IMR-90 (cell line): ENCODE measurements around the gene ROM1. TPM values are rescaled to one million over a fixed set of nuclear protein-coding genes. Genes with fewer than 3 reads are reported as not detected.
A peak's percentile ranks its signal among the peaks of the same experiment; 100 is the strongest.

Experiments used
- ATAC-seq: fragments of 200-7000 bp; cut with Tn5 transposase; 2 replicates; pipeline ENCODE4 v1.9.1; 2020; ENCODE audit warnings: low read depth, mild to moderate bottlenecking, moderate library complexity
- BruUV-seq: library from RNA; stranded (reverse); fragments of 400-500 nt; replicated peaks from 2 replicates; lab custom pipeline; 2021; lab: Mats Ljungman, UMichigan
- CTCF ChIA-PET: fragments of 300-600 bp; formaldehyde crosslinking; extraction: SDS; loops from one replicate; lab custom pipeline; 2021; ENCODE audit warnings: antibody characterized with exemption; lab: Yijun Ruan, JAX
- POLR2A ChIA-PET: fragments of 300-600 bp; sonication (Branson Sonifier 250); formaldehyde crosslinking; loops from one replicate; lab custom pipeline; 2022; ENCODE audit warnings: antibody characterized with exemption; ENCODE audit not compliant: unreplicated experiment; lab: Charles Lee
- DNase-seq: peaks from one replicate; pipeline ENCODE4 v3.0.0; 2013
- H2AFZ ChIP-seq: replicated peaks from 2 replicates; pipeline ENCODE3; 2013; ENCODE audit warnings: low read length, mild to moderate bottlenecking; ENCODE audit not compliant: poor library complexity
- H2AK5ac ChIP-seq: 2 replicates; pipeline ENCODE4 v1.6.1; 2013; ENCODE audit warnings: low read depth, low read length, inconsistent platforms
- H2AK9ac ChIP-seq: replicated peaks from 2 replicates; pipeline ENCODE3; 2013; ENCODE audit warnings: mild to moderate bottlenecking, low read depth, low read length, moderate library complexity; ENCODE audit not compliant: poor library complexity
- H2BK120ac ChIP-seq: 2 replicates; pipeline ENCODE4 v1.6.1; 2013; ENCODE audit warnings: low read depth, low read length, inconsistent platforms
- H2BK15ac ChIP-seq: 3 replicates; pipeline ENCODE4 v1.6.1; 2013; ENCODE audit warnings: low read depth, low read length, inconsistent platforms
- H2BK20ac ChIP-seq: 2 replicates; pipeline ENCODE4 v1.6.1; 2013; ENCODE audit warnings: low read depth, mild to moderate bottlenecking, inconsistent platforms, low read length, moderate library complexity
- H2BK5ac ChIP-seq: 2 replicates; pipeline ENCODE4 v1.6.1; 2013; ENCODE audit warnings: mild to moderate bottlenecking, low read depth, low read length, inconsistent platforms; ENCODE audit not compliant: poor library complexity, severe bottlenecking
- H3K14ac ChIP-seq: replicated peaks from 2 replicates; pipeline ENCODE4 v1.6.1; 2013; ENCODE audit warnings: low read depth, low read length, inconsistent platforms
- H3K18ac ChIP-seq: 2 replicates; pipeline ENCODE4 v1.6.1; 2013; ENCODE audit warnings: low read depth, low read length, control low read depth
- H3K23ac ChIP-seq: 2 replicates; pipeline ENCODE4 v1.6.1; 2013; ENCODE audit warnings: low read depth, low read length, inconsistent platforms
- H3K27ac ChIP-seq: 2 replicates; pipeline ENCODE4 v1.5.1; 2013; ENCODE audit warnings: mild to moderate bottlenecking, control low read depth, low read length; ENCODE audit not compliant: insufficient read depth
- H3K27me3 ChIP-seq: 2 replicates; pipeline ENCODE4 v1.6.1; 2013; ENCODE audit warnings: low read length; ENCODE audit not compliant: control insufficient read depth, insufficient read depth
- H3K36me3 ChIP-seq: 2 replicates; pipeline ENCODE4 v1.6.1; 2013; ENCODE audit warnings: low read length, mixed read lengths; ENCODE audit not compliant: control insufficient read depth, insufficient read depth
- H3K4ac ChIP-seq: 2 replicates; pipeline ENCODE4 v1.6.1; 2013; ENCODE audit warnings: low read depth, low read length, inconsistent platforms
- H3K4me1 ChIP-seq: 2 replicates; pipeline ENCODE4 v1.6.1; 2013; ENCODE audit warnings: low read length, mixed read lengths; ENCODE audit not compliant: control insufficient read depth, insufficient read depth
- H3K4me2 ChIP-seq: 2 replicates; pipeline ENCODE4 v1.6.1; 2013; ENCODE audit warnings: low read depth, mild to moderate bottlenecking, control low read depth, low read length, moderate library complexity
- H3K4me3 ChIP-seq: 2 replicates; pipeline ENCODE4 v1.5.1; 2013; ENCODE audit warnings: low read depth, mild to moderate bottlenecking, control low read depth, low read length, moderate library complexity; ENCODE audit not compliant: insufficient read depth
- H3K56ac ChIP-seq: 2 replicates; pipeline ENCODE4 v1.6.1; 2013; ENCODE audit warnings: low read length, inconsistent platforms; ENCODE audit not compliant: insufficient read depth; ENCODE audit errors: extremely low read depth
- H3K79me1 ChIP-seq, 2 experiments: 2 replicates each; pipeline ENCODE4 v1.6.1; 2013; ENCODE audit warnings: low read length in 2 of 2, inconsistent platforms in 1 of 2, low read depth in 1 of 2
- H3K9ac ChIP-seq: 2 replicates; pipeline ENCODE4 v1.6.1; 2013; ENCODE audit warnings: low read depth, low read length, control low read depth
- H3K9me1 ChIP-seq: 2 replicates; pipeline ENCODE4 v1.6.1; 2013; ENCODE audit warnings: low read length, inconsistent platforms; ENCODE audit not compliant: insufficient read depth
- H3K9me3 ChIP-seq: 2 replicates; pipeline ENCODE4 v1.6.1; 2013; ENCODE audit warnings: low read length; ENCODE audit not compliant: control insufficient read depth, insufficient read depth
- H4K20me1 ChIP-seq: 2 replicates; pipeline ENCODE4 v1.6.1; 2013; ENCODE audit warnings: low read length, inconsistent platforms; ENCODE audit not compliant: insufficient read depth
- H4K5ac ChIP-seq: 2 replicates; pipeline ENCODE4 v1.6.1; 2013; ENCODE audit warnings: mild to moderate bottlenecking, low read depth, low read length, control low read depth
- H4K8ac ChIP-seq, 2 experiments: 2 replicates each; pipeline ENCODE4 v1.6.1; 2013; ENCODE audit warnings: low read depth in 2 of 2, low read length in 2 of 2, control low read depth in 1 of 2, inconsistent platforms in 1 of 2
- H4K91ac ChIP-seq: 2 replicates; pipeline ENCODE4 v1.6.1; 2013; ENCODE audit warnings: low read depth, low read length, inconsistent platforms; ENCODE audit not compliant: insufficient read depth
- CEBPB ChIP-seq: IDR thresholded peaks from 2 replicates; pipeline ENCODE4 v1.6.1; 2012; ENCODE audit warnings: low read depth, low read length, improper control_type of control experiment
- CHD1 ChIP-seq: IDR thresholded peaks from 2 replicates; pipeline ENCODE4 v1.6.1; 2012; ENCODE audit warnings: low read depth, low read length, improper control_type of control experiment
- ELK1 ChIP-seq: fragments of 150-350 bp; IDR thresholded peaks from 2 replicates; pipeline ENCODE4 v1.6.1; 2016; ENCODE audit warnings: low read depth, mild to moderate bottlenecking, low read length, moderate library complexity, borderline replicate concordance
- FOS ChIP-seq: fragments of 150-350 bp; IDR thresholded peaks from 2 replicates; pipeline ENCODE4 v1.6.1; 2016; ENCODE audit warnings: low read depth, low read length
- MAFK ChIP-seq: IDR thresholded peaks from 2 replicates; pipeline ENCODE4 v1.6.1; 2012; ENCODE audit warnings: low read depth, low read length, improper control_type of control experiment
- MAZ ChIP-seq: IDR thresholded peaks from 2 replicates; pipeline ENCODE4 v1.6.1; 2012; ENCODE audit warnings: low read depth, mild to moderate bottlenecking, low read length, improper control_type of control experiment, moderate library complexity, borderline replicate concordance
- MXI1 ChIP-seq: IDR thresholded peaks from 2 replicates; pipeline ENCODE4 v1.6.1; 2012; ENCODE audit warnings: low read depth, mild to moderate bottlenecking, low read length, moderate library complexity, borderline replicate concordance
- POLR2A ChIP-seq: IDR thresholded peaks from 2 replicates; pipeline ENCODE4 v1.6.1; 2012; ENCODE audit warnings: mild to moderate bottlenecking, low read depth, low read length
- RAD21 ChIP-seq: IDR thresholded peaks from 2 replicates; pipeline ENCODE4 v1.6.1; 2012; ENCODE audit warnings: low read length, improper control_type of control experiment
- RFX5 ChIP-seq: IDR thresholded peaks from 2 replicates; pipeline ENCODE4 v1.8.0; 2012; ENCODE audit warnings: low read depth, mild to moderate bottlenecking, low read length, moderate library complexity
- WGBS, 2 experiments: methylation state at CpG; one replicate each; pipeline versions ENCODE4 v1.1.5 to v1.1.7; 2013; ENCODE audit warnings: missing lambda C conversion rate in 2 of 2; ENCODE audit not compliant: insufficient read length in 1 of 2; ENCODE audit errors: extremely low coverage in 2 of 2; 5-methylcytosine and 5-hydroxymethylcytosine counted together
- dilution Hi-C: fragments of 300-500 bp; cut with HindIII; formaldehyde crosslinking; loops from one replicate; pipeline ENCODE4 v1.14.3; 2018; ENCODE audit warnings: low sequenced_read_pairs; ENCODE audit not compliant: unreplicated experiment
- in situ Hi-C: fragments of 300-500 bp; cut with MboI; formaldehyde crosslinking; loops from 3 replicates; pipeline ENCODE4 v1.14.3; 2019; ENCODE audit warnings: low sequenced_read_pairs, inconsistent platforms, mixed read lengths
- intact Hi-C: fragments of 100-400 bp; cut with micrococcal nuclease; formaldehyde crosslinking; loops from 2 replicates; pipeline ENCODE4 v1.10.0; 2022
- polyA plus RNA-seq, 3 experiments: library from polyadenylated mRNA; depleted of rRNA; stranded (reverse); fragments of >200 nt; gene quantifications; 2 replicates each; pipeline ENCODE4 v1.2.3, GENCODE V29; 2012; ENCODE audit warnings: low replicate concordance in 1 of 3
- total RNA-seq: library from RNA; depleted of rRNA; stranded (reverse); fragments of >200 nt; gene quantifications from 2 replicates; pipeline ENCODE4 v1.2.3, GENCODE V29; 2012
- TF ChIP-seq, protein P1 (sequence below): conservative IDR thresholded peaks from 2 replicates; pipeline ENCODE4 v1.5.1; 2012; ENCODE audit warnings: mild to moderate bottlenecking, low read depth, low read length, improper control_type of control experiment
- TF ChIP-seq, protein P2 (sequence below): fragments of 150-350 bp; IDR thresholded peaks from 2 replicates; pipeline ENCODE4 v1.6.1; 2017; ENCODE audit warnings: mild to moderate bottlenecking, antibody characterized with exemption, low read length, low read depth

Gene ROM1
- total and polyA plus RNA-seq, 2 of the 4 experiments (the other 2 are of a cell fraction) = 2.2 to 2.5 TPM

GRCh38 chr11:62621567-62622470, 8.8 kb downstream of the ROM1 start, which contains the start of gene B3GAT3:
Gene B3GAT3, minus strand, starts transcription at chr11:62621986. Its CDS starts 39 bp downstream, at chr11:62621947.
- Histone ChIP-seq H3K9ac (peak within 1 kb of the TSS; percentile 97), H2AFZ (peak within 1 kb of the TSS; percentile 95), H3K4me1 (peaks cover 3% of the 10 kb centered on the region), H3K18ac (peak within 1 kb of the TSS; percentile 24; the same call in 1 of the 2 replicates), H3K27ac (peak within 1 kb of the TSS; percentile 96), H3K9me1 (peaks cover 7% of the 10 kb centered on the region; the same call in 1 of the 2 replicates), H3K79me1 (peaks cover 21 to 27% of the 10 kb centered on the region in 2 experiments), H3K4ac (peak within 1 kb of the TSS; percentile 83), H3K4me2 (peak within 1 kb of the TSS; percentile 94), H2BK20ac (0 out of 2 replicates have a peak within 1 kb of the TSS, but pooled peaks have one; percentile 18), H4K5ac (peak within 1 kb of the TSS; percentile 40), H4K8ac (peak within 1 kb of the TSS; percentile 96 to 99), H3K56ac (peak within 1 kb of the TSS; percentile 75), H2AK5ac (peak within 1 kb of the TSS; percentile 71), H3K14ac (peak within 1 kb of the TSS; percentile 92), H3K36me3 (peaks cover 27% of the 10 kb centered on the region), H3K27me3 (no peaks in the 10 kb centered on the region), H2BK15ac (peak within 1 kb of the TSS; percentile 7; the same call in 1 of the 3 replicates), H2BK5ac (peak within 1 kb of the TSS; percentile 44), H4K91ac (peak within 1 kb of the TSS; percentile 87), H3K9me3 (no peaks in the 10 kb centered on the region), H3K23ac (peak within 1 kb of the TSS; percentile 80), H2AK9ac (peak within 1 kb of the TSS; percentile 94), H3K4me3 (peak within 1 kb of the TSS; percentile 89), H4K20me1 (no peaks in the 10 kb centered on the region; the same call in 1 of the 2 replicates), H2BK120ac (peak within 1 kb of the TSS; percentile 0; the same call in 1 of the 2 replicates)
- in situ Hi-C loops (no loop called here), dilution Hi-C loops (no loop called here), intact Hi-C loops (no loop called here)
- ATAC-seq = peak; percentile 99
- BruUV-seq = no TSS peak
- DNase-seq = peak; percentile 98
- 1% methylated on average over 38 of the region's 77 CpGs; no CpG with 5 or more reads in 1 of the 2 experiments for WGBS, 2 experiments
- ChIA-PET CTCF (interaction anchor here (0.6 to 2.1 kb wide), 6 partner anchors 10 to 227 kb away, joined by 3 to 5 read pairs (median 4); partner anchors contain the start of genes EML3 and TUT1), POLR2A (interaction anchor here (0.6 to 1.1 kb wide), 3 partner anchors 30 to 305 kb away, joined by 5 to 15 read pairs (median 7); partner anchors contain the start of gene TUT1)
- TF ChIP-seq MXI1 = peak; percentile 99
- TF ChIP-seq, protein P1, sequence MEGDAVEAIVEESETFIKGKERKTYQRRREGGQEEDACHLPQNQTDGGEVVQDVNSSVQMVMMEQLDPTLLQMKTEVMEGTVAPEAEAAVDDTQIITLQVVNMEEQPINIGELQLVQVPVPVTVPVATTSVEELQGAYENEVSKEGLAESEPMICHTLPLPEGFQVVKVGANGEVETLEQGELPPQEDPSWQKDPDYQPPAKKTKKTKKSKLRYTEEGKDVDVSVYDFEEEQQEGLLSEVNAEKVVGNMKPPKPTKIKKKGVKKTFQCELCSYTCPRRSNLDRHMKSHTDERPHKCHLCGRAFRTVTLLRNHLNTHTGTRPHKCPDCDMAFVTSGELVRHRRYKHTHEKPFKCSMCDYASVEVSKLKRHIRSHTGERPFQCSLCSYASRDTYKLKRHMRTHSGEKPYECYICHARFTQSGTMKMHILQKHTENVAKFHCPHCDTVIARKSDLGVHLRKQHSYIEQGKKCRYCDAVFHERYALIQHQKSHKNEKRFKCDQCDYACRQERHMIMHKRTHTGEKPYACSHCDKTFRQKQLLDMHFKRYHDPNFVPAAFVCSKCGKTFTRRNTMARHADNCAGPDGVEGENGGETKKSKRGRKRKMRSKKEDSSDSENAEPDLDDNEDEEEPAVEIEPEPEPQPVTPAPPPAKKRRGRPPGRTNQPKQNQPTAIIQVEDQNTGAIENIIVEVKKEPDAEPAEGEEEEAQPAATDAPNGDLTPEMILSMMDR = peak; percentile 14; the same call in 1 of the 2 replicates
- TF ChIP-seq POLR2A = peak; percentile 45; the same call in 1 of the 2 replicates
- TF ChIP-seq MAFK = no peak; the same call in 1 of the 2 replicates
- TF ChIP-seq FOS = no peak
- TF ChIP-seq CEBPB = peak; percentile 96
- peak; percentile 70; the same call in 1 of the 2 replicates for TF ChIP-seq MAZ
- TF ChIP-seq, protein P2, sequence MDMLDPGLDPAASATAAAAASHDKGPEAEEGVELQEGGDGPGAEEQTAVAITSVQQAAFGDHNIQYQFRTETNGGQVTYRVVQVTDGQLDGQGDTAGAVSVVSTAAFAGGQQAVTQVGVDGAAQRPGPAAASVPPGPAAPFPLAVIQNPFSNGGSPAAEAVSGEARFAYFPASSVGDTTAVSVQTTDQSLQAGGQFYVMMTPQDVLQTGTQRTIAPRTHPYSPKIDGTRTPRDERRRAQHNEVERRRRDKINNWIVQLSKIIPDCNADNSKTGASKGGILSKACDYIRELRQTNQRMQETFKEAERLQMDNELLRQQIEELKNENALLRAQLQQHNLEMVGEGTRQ = peak; percentile 80
- no peak for TF ChIP-seq RFX5
- TF ChIP-seq ELK1 = no peak
- no peak for TF ChIP-seq RAD21
- no peak for TF ChIP-seq CHD1
